ENCODE measurements around the gene FFAR4.

Gene FFAR4

GRCh38 chr10:93601146-93601773 lies 34.8 kb downstream of the FFAR4 start, which contains the start of gene RBP4:
RBP4 (minus strand) TSS chr10:93601235; CDS start chr10:93601028, 207 bp downstream.
- DNase-seq, result no peak

- DNase-seq, result no peak
Observed at GRCh38 chr10:93601774-93602162, 35.3 kb downstream of the FFAR4 start.

- no peak for DNase-seq
Observed at GRCh38 chr10:93603023-93603422, 36.6 kb downstream of the FFAR4 start.

GRCh38 chr10:93604146-93604545 lies 37.7 kb downstream of the FFAR4 start:
- no peak for DNase-seq

GRCh38 chr10:93608421-93608820 lies 42.0 kb downstream of the FFAR4 start:
- no peak for DNase-seq

- DNase-seq, result no peak
Observed at GRCh38 chr10:93612311-93612710, 45.8 kb downstream of the FFAR4 start, which contains the start of gene PDE6C. PDE6C (plus strand) TSS chr10:93612537; CDS start chr10:93612726, 189 bp downstream.

- no peak for DNase-seq
Observed at GRCh38 chr10:93613126-93613525, 46.7 kb downstream of the FFAR4 start.

GRCh38 chr10:93614101-93614825 lies 47.8 kb downstream of the FFAR4 start:
- no peak for DNase-seq

- DNase-seq, result no peak
Observed at GRCh38 chr10:93615576-93616235, 49.2 kb downstream of the FFAR4 start.

DNA sequence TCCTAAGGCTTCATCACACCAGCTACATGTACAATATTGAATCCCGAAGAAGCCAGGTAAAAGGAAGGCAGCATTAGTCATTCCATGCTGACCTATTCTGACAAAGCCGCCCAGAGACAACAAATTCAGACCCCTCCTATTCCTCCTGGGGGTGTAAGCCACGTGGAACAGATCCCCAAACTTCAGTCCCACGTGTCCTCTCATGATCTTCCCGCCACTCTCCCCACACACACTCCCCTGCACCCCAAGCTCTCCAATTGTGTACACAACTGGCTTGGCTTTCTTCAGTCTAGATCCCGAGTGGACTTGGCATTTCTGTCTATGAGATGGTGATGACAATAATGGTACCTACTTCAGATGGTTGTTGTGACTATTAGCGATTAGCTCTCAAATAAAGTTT lies 54.5 kb downstream of the FFAR4 start:
- DNase-seq, result no peak

DNA sequence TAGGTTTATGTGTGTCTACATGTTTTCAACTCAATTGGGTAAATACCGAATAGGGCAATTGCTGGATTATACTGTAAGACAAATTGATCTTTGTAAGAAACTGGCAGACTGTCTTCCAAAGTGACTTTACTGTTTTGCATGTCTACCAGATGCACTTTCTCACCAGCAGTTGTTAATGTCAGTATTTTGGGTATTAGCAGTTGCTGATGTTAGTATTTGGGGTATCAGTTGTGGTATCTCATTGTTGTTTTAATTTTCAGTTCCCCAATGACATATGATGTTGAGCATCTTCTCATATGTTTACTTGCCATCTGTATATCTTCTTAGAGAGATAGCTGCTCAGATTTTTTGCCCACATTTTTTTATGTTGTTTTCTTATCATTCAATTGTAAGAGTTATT lies 56.5 kb downstream of the FFAR4 start:
- no peak for DNase-seq

DNA sequence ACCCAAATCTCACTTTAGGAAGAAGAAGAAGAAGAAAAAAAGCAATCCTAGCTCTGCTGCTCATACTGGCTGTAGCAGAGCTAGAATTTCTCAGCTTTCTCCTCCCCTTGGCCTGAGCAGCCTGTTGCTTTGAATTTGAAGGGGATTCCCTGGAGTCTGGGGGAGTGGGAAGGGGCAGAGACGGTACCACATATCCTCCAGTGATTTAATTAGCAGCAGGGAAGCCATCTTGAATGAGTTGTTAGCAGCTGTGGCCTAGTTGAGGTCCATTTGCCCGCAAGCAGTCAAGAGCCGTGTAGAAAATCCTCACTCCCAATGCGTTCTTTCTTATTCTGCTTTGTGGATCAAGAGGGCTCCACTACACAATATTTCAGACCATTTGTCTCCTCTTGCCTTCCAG lies 62.4 kb downstream of the FFAR4 start:
- DNase-seq, result no peak

DNA sequence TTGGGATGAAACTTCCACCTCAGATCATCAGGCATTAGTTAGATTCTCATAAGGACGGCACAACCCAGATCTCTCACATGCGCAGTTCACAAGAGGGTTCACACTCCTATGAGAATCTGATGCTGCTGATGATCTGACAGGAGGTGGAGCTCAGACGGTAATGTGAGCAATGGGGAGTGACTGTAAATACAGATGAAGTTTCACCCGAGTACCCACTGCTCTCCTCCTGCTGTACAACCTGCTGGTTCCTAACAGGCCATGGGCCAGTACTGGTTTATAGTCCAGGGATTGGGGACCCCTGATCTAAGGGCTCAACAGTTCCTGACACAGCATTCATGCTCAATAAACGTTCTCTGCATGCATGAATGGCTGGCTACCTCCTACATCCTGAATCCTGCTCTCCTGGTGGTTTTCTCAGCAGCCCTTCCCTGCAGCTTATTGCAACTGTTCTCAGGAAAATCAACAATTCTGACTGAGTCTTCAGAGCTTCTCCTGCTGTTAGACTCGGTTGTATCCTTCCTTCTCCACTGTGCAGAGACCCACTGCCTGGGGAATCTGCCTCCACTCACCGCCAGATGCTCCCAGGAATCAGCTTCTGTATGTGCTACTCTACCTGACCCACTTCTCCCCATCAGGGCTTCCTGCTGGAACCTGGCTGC lies 63.3 kb downstream of the FFAR4 start:
- DNase-seq, result no peak

DNA sequence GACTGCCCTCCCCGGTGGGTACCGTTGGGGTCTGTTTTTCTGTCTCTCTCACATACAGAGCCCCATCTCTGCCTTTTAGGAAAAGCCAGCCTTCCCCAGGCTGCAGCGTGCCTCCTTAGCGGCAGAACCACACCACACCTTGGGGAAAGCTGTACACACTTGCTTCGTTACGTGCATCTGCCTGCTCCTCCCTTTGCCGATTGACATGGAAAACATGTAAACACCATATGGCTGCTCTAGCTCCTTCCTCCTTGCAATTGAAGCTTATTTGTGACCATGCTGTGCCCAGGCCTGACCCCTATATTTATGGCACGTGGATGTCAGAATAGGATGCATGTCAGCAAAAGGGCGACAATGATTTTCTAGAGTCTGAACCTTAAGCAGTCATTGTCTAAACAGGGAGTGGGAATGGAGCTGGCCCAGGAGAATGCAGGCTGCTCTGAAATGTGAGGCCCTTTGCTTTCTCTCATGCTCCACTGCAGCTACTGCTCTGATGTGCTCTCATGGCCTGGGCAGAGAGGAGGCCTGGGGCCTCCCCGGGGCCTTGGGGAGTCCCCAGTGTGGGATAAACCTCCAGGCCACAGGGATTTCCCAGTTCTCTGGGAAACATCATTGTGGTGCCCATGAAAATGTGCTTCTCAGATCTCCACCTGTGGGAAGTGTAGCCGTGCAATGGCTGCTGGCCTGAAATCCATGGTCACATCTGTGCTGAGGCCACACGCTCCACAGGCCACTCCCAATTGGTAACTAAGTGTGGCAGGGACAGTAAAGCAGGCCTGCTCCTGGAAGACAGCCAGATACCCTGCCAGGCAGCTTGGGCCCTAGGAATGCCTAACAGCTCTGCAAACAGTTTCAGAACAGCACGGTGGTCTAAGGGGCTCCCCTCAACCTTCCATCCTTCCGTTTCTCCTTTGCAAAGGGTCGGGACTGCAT lies 64.4 kb downstream of the FFAR4 start:
- DNase-seq, result no peak
